Neural cell (in vitro differentiated cells): ENCODE data around the gene LIMS2. TPM values are rescaled to one million over a fixed set of nuclear protein-coding genes. Genes with fewer than 3 reads are reported as not detected.

Source experiments
- H2AFZ ChIP-seq: fragments of 200-600, 300-800 bp; sonication (generic), shearing (Covaris generic); 2 replicates; pipeline ENCODE4 v1.6.0; 2014; ENCODE audit warnings: low read depth, mild to moderate bottlenecking, antibody characterized with exemption, low read length, moderate library complexity
- H3F3A ChIP-seq: fragments of 200-600 bp; shearing (Covaris generic); 2 replicates; pipeline ENCODE4 v1.6.1; 2016; ENCODE audit warnings: mild to moderate bottlenecking, moderate library complexity, mixed read lengths, antibody characterized with exemption, low read length; ENCODE audit not compliant: insufficient read depth, poor library complexity, severe bottlenecking
- H3K27ac ChIP-seq: fragments of 200-600, 300-800 bp; sonication (generic), shearing (Covaris generic); 2 replicates; pipeline ENCODE4 v1.5.1; 2014; ENCODE audit warnings: mild to moderate bottlenecking, low read length, moderate library complexity
- H3K27me3 ChIP-seq: fragments of 300-800, 200-600 bp; sonication (generic), shearing (Covaris generic); 2 replicates; pipeline ENCODE4 v1.6.0; 2014; ENCODE audit warnings: mild to moderate bottlenecking, low read depth, low read length, moderate library complexity; ENCODE audit not compliant: insufficient read depth
- H3K36me3 ChIP-seq: fragments of 300-800, 200-600 bp; sonication (generic), shearing (Covaris generic); 2 replicates; pipeline ENCODE4 v1.5.1; 2014; ENCODE audit warnings: mild to moderate bottlenecking, antibody characterized with exemption, low read length, moderate library complexity; ENCODE audit not compliant: insufficient read depth
- H3K4me2 ChIP-seq: fragments of 300-800, 200-600 bp; sonication (generic), shearing (Covaris generic); 2 replicates; pipeline ENCODE4 v1.6.0; 2014; ENCODE audit warnings: mild to moderate bottlenecking, low read length
- H3K4me3 ChIP-seq: fragments of 300-800, 200-600 bp; sonication (generic), shearing (Covaris generic); 2 replicates; pipeline ENCODE4 v1.5.1; 2014; ENCODE audit warnings: mild to moderate bottlenecking, low read length, moderate library complexity
- H3K79me2 ChIP-seq: fragments of 200-600 bp; shearing (Covaris generic); replicated peaks from 2 replicates; pipeline ENCODE4 v1.6.0; 2014; ENCODE audit warnings: mild to moderate bottlenecking, low read length, moderate library complexity; ENCODE audit not compliant: insufficient read depth
- H3K9ac ChIP-seq: fragments of 300-800, 200-600 bp; sonication (generic), shearing (Covaris generic); 2 replicates; pipeline ENCODE4 v1.6.1; 2016; ENCODE audit warnings: mild to moderate bottlenecking, low read length, mixed read lengths
- H3K9me2 ChIP-seq: fragments of 200-600 bp; shearing (Covaris generic); 2 replicates; pipeline ENCODE4 v1.6.1; 2016; ENCODE audit warnings: mild to moderate bottlenecking, low read length, mixed read lengths; ENCODE audit not compliant: insufficient read depth
- H3K9me3 ChIP-seq: fragments of 200-600, 300-800 bp; sonication (generic), shearing (Covaris generic); 2 replicates; pipeline ENCODE4 v1.6.1; 2016; ENCODE audit warnings: mild to moderate bottlenecking, mixed run types, low read length, moderate library complexity, mixed read lengths
- H4K20me1 ChIP-seq: fragments of 200-600 bp; shearing (Covaris generic); 2 replicates; pipeline ENCODE4 v1.6.1; 2016; ENCODE audit warnings: mild to moderate bottlenecking, mixed run types; ENCODE audit not compliant: insufficient read depth
- EP300 ChIP-seq: fragments of 450-650 bp; conservative IDR thresholded peaks from 2 replicates; pipeline ENCODE4 v1.6.1; 2014; ENCODE audit warnings: antibody characterized with exemption, mild to moderate bottlenecking, moderate library complexity; ENCODE audit not compliant: poor library complexity, severe bottlenecking
- EZH2 ChIP-seq: fragments of 200-600, 300-800 bp; shearing (Covaris generic), sonication (generic); IDR thresholded peaks from 2 replicates; pipeline ENCODE4 v1.6.1; 2014; ENCODE audit warnings: antibody characterized with exemption, low read length, borderline replicate concordance, mild to moderate bottlenecking; ENCODE audit not compliant: insufficient read depth, poor library complexity, severe bottlenecking
- MXI1 ChIP-seq: fragments of 450-650 bp; conservative IDR thresholded peaks from 2 replicates; pipeline ENCODE4 v1.6.1; 2014; ENCODE audit warnings: antibody characterized with exemption, mild to moderate bottlenecking; ENCODE audit not compliant: poor library complexity, severe bottlenecking
- POLR2AphosphoS5 ChIP-seq: IDR thresholded peaks from 2 replicates; pipeline ENCODE4 v1.6.1; 2012
- RAD21 ChIP-seq: fragments of 450-650 bp; conservative IDR thresholded peaks from 2 replicates; pipeline ENCODE4 v1.6.1; 2014; ENCODE audit warnings: antibody characterized with exemption, mild to moderate bottlenecking, moderate library complexity
- SMC3 ChIP-seq: fragments of 450-650 bp; conservative IDR thresholded peaks from 2 replicates; pipeline ENCODE4 v1.6.1; 2014; ENCODE audit warnings: antibody characterized with exemption, mild to moderate bottlenecking, moderate library complexity; ENCODE audit not compliant: poor library complexity
- TAF1 ChIP-seq: IDR thresholded peaks from 2 replicates; pipeline ENCODE4 v1.6.1; 2012; ENCODE audit warnings: low read depth
- polyA plus RNA-seq: library from polyadenylated mRNA; depleted of rRNA; stranded (reverse); fragments of >200 nt; gene quantifications from 2 replicates; pipeline ENCODE4 v1.2.3, GENCODE V29; 2014
- TF ChIP-seq, protein P1 (sequence below): IDR thresholded peaks from 2 replicates; pipeline ENCODE4 v1.6.1; 2012; ENCODE audit warnings: borderline replicate concordance
- TF ChIP-seq, protein P2 (sequence below): fragments of 450-650 bp; IDR thresholded peaks from 2 replicates; pipeline ENCODE4 v1.5.1; 2014; ENCODE audit warnings: antibody characterized with exemption, mild to moderate bottlenecking, moderate library complexity; ENCODE audit not compliant: poor library complexity, severe bottlenecking

Gene LIMS2
- polyA plus RNA-seq, 1 donor from 2014 or later, result not detected

DNA sequence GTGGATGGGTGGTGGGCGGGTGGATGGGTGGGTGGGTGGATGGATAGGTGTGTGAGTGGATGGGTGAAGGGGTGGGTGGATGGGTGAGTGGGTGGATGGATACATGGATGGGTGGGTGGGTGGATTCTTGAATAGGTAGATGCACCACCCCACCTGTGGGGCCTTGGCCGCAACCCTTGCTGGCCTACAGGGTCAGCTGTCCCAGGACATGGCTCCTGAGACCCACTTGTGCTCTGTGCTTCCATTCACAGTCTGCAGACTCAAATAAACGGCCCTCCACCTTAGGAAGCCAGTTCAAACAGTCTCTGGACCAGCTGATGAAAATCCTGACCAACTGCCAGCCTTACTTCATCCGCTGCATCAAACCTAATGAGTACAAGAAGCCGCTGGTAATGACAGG lies 85.5 kb downstream of the LIMS2 start:
- H3K4me2 ChIP-seq, result no peak overlapping the region
- H4K20me1 ChIP-seq, result no peaks in the 10 kb centered on the region
- no peak overlapping the region for H3K4me3 ChIP-seq
- H3K79me2 ChIP-seq, result no peaks in the 10 kb centered on the region
- no peak overlapping the region for H3K9ac ChIP-seq
- TF ChIP-seq, protein P1, sequence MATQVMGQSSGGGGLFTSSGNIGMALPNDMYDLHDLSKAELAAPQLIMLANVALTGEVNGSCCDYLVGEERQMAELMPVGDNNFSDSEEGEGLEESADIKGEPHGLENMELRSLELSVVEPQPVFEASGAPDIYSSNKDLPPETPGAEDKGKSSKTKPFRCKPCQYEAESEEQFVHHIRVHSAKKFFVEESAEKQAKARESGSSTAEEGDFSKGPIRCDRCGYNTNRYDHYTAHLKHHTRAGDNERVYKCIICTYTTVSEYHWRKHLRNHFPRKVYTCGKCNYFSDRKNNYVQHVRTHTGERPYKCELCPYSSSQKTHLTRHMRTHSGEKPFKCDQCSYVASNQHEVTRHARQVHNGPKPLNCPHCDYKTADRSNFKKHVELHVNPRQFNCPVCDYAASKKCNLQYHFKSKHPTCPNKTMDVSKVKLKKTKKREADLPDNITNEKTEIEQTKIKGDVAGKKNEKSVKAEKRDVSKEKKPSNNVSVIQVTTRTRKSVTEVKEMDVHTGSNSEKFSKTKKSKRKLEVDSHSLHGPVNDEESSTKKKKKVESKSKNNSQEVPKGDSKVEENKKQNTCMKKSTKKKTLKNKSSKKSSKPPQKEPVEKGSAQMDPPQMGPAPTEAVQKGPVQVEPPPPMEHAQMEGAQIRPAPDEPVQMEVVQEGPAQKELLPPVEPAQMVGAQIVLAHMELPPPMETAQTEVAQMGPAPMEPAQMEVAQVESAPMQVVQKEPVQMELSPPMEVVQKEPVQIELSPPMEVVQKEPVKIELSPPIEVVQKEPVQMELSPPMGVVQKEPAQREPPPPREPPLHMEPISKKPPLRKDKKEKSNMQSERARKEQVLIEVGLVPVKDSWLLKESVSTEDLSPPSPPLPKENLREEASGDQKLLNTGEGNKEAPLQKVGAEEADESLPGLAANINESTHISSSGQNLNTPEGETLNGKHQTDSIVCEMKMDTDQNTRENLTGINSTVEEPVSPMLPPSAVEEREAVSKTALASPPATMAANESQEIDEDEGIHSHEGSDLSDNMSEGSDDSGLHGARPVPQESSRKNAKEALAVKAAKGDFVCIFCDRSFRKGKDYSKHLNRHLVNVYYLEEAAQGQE, result no peak
- TF ChIP-seq EZH2 (no peak), TAF1 (no peak), MXI1 (no peak), RAD21 (no peak), SMC3 (no peak), POLR2AphosphoS5 (no peak), EP300 (no peak)
- TF ChIP-seq, protein P2, sequence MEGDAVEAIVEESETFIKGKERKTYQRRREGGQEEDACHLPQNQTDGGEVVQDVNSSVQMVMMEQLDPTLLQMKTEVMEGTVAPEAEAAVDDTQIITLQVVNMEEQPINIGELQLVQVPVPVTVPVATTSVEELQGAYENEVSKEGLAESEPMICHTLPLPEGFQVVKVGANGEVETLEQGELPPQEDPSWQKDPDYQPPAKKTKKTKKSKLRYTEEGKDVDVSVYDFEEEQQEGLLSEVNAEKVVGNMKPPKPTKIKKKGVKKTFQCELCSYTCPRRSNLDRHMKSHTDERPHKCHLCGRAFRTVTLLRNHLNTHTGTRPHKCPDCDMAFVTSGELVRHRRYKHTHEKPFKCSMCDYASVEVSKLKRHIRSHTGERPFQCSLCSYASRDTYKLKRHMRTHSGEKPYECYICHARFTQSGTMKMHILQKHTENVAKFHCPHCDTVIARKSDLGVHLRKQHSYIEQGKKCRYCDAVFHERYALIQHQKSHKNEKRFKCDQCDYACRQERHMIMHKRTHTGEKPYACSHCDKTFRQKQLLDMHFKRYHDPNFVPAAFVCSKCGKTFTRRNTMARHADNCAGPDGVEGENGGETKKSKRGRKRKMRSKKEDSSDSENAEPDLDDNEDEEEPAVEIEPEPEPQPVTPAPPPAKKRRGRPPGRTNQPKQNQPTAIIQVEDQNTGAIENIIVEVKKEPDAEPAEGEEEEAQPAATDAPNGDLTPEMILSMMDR, result no peak
- no peak overlapping the region for H3K27ac ChIP-seq
- no peaks in the 10 kb centered on the region for H3K9me2 ChIP-seq
- no peak overlapping the region for H2AFZ ChIP-seq
- no peaks in the 10 kb centered on the region for H3F3A ChIP-seq
- H3K36me3 ChIP-seq, result no peaks in the 10 kb centered on the region
- no peaks in the 10 kb centered on the region for H3K27me3 ChIP-seq
- H3K9me3 ChIP-seq, result no peaks in the 10 kb centered on the region

DNA sequence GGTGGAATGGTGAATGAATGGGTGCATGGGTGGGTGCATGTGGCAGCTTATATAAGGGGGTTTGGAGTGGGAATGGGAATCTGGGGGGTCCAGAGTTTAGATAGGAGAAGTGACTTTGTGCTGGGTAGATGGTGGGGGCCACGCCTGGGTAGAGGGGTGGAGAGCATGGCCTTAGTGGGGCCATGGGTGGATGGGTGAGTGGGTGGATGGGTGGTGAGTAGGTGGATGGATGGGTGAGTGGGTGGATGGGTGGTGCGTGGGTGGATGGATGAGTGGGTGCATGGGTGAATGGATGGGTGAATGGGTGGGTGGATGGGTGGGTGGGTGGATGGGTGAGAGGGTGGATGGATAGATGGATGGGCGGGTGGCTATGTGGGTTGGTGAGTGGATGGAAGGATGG lies 86.0 kb downstream of the LIMS2 start:
- Histone ChIP-seq H3F3A (no peaks in the 10 kb centered on the region), H2AFZ (no peak overlapping the region), H3K36me3 (no peaks in the 10 kb centered on the region), H3K4me2 (no peak overlapping the region), H4K20me1 (no peaks in the 10 kb centered on the region), H3K9me3 (no peaks in the 10 kb centered on the region), H3K79me2 (no peaks in the 10 kb centered on the region), H3K9me2 (no peaks in the 10 kb centered on the region), H3K4me3 (no peak overlapping the region), H3K27me3 (no peaks in the 10 kb centered on the region), H3K27ac (no peak overlapping the region), H3K9ac (no peak overlapping the region)
- TF ChIP-seq, protein P1, result no peak
- TF ChIP-seq EZH2, result no peak
- TF ChIP-seq MXI1, result no peak
- no peak for TF ChIP-seq EP300
- no peak for TF ChIP-seq TAF1
- no peak for TF ChIP-seq POLR2AphosphoS5
- TF ChIP-seq, protein P2, result no peak
- TF ChIP-seq SMC3, result no peak
- no peak for TF ChIP-seq RAD21
